Urinary bladder (tissue), 4 donors: ENCODE data around the gene SORL1-AS1. TPM values are rescaled to one million over a fixed set of nuclear protein-coding genes. Genes with fewer than 3 reads are reported as not detected.

Experiments used
- DNase-seq: peaks from one replicate; pipeline ENCODE4 v3.0.0-alpha.2; 2015; ENCODE audit errors: extremely low spot score
- H3K27ac ChIP-seq: one replicate; pipeline ENCODE4 v1.5.1; 2013; ENCODE audit warnings: low read depth, mild to moderate bottlenecking, moderate library complexity
- H3K36me3 ChIP-seq: one replicate; pipeline ENCODE4 v1.6.1; 2013; ENCODE audit warnings: mild to moderate bottlenecking, moderate library complexity; ENCODE audit not compliant: insufficient read depth
- H3K4me1 ChIP-seq: one replicate; pipeline ENCODE4 v1.6.1; 2013; ENCODE audit warnings: mild to moderate bottlenecking, moderate library complexity; ENCODE audit not compliant: insufficient read depth
- H3K4me3 ChIP-seq: one replicate; pipeline ENCODE4 v1.5.1; 2013; ENCODE audit warnings: low read depth, low read length
- whole genome bisulfite sequencing: extraction: QIAGEN DNeasy Blood & Tissue Kit; methylation state at CpG from one replicate; pipeline ENCODE4 v1.1.7; 2013; 5-methylcytosine and 5-hydroxymethylcytosine counted together
- polyA plus RNA-seq: library from polyadenylated mRNA; stranded (reverse); fragments of 200-250 nt; gene quantifications from one replicate; pipeline ENCODE4 v1.2.3, GENCODE V29; 2013
- total RNA-seq: library from RNA; depleted of rRNA; stranded (reverse); fragments of >200 nt; gene quantifications from one replicate; pipeline ENCODE4 v1.2.3, GENCODE V29; 2014
- donor health status: healthy with polysubstance abuse.
- donor health status: healthy.

SORL1-AS1 gene

GRCh38 chr11:121394785-121395184 lies 58.0 kb downstream of the SORL1-AS1 start:
- no peak overlapping the region for H3K27ac ChIP-seq
- H3K36me3 ChIP-seq, result no peaks in the 10 kb centered on the region
- 95% methylated on average over 4 of the region's 4 CpGs for WGBS
- no peak for DNase-seq
- H3K4me1 ChIP-seq, result no peaks in the 10 kb centered on the region
- H3K4me3 ChIP-seq, result no peak overlapping the region

DNA sequence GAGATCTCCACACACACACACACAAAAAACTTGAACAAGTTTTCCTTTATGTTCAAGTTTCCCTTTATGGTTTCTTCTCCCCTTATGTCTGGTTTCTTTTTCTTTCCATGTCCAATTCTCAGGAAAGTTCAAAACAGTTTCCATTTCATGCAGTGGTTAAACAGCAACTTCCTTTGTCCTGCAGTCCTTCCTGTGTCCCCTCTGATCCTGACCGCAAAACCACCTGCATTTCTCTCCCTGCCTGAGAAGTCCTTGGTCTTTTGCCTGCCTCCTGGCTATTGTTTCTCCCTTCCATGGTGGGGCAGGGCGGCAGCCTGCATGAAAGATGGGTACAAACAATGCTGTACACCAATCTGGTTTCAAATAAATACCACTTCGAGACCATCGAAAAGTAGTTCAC lies 58.9 kb downstream of the SORL1-AS1 start:
- no peak for DNase-seq
- WGBS, result 90% methylated on average over 4 of the region's 4 CpGs

GRCh38 chr11:121391914-121392313 lies 60.9 kb downstream of the SORL1-AS1 start:
- H3K4me1 ChIP-seq, result no peaks in the 10 kb centered on the region
- no peak for DNase-seq
- 49% methylated on average over 7 of the region's 7 CpGs for WGBS

More for the DNA sequence above, 58.9 kb downstream of the SORL1-AS1 start:
- no peaks in the 10 kb centered on the region for H3K36me3 ChIP-seq
- no peak overlapping the region for H3K4me3 ChIP-seq
- H3K4me1 ChIP-seq, result no peaks in the 10 kb centered on the region
- no peak overlapping the region for H3K27ac ChIP-seq

GRCh38 chr11:121389651-121390050 lies 63.1 kb downstream of the SORL1-AS1 start:
- Histone ChIP-seq H3K4me1 (no peaks in the 10 kb centered on the region), H3K36me3 (no peaks in the 10 kb centered on the region), H3K27ac (no peak overlapping the region), H3K4me3 (no peak overlapping the region)
- WGBS, result 25% methylated on average over 8 of the region's 8 CpGs
- DNase-seq, result no peak

More at GRCh38 chr11:121391914-121392313, 60.9 kb downstream of the SORL1-AS1 start:
- H3K4me3 ChIP-seq, result no peak overlapping the region
- H3K36me3 ChIP-seq, result no peaks in the 10 kb centered on the region
- no peak overlapping the region for H3K27ac ChIP-seq

Other genes with a start within 250 kb of the SORL1-AS1 start
- 77.1 TPM for gene SC5D, start 160.2 kb downstream of the SORL1-AS1 start, total RNA-seq
- 27.8 TPM for gene SC5D, start 160.2 kb downstream of the SORL1-AS1 start, polyA plus RNA-seq
- 53.7 TPM for gene SORL1, start 653 bp downstream of the SORL1-AS1 start, total RNA-seq
- gene SORL1, start 653 bp downstream of the SORL1-AS1 start, polyA plus RNA-seq, result 7.5 TPM